Esophagus squamous epithelium (tissue), 4 donors: Measurements from ENCODE around the gene PTDSS2.

ENCODE experiments used
- CTCF ChIP-seq, 6 experiments: fragments of 450-650 bp in 4 of 6; fragments of 200-600 bp in 2 of 6; sonication (generic) in 2 of 6; IDR thresholded peaks; one replicate each; pipeline ENCODE4 v1.5.1; 2016 to 2019; ENCODE audit warnings: antibody characterized with exemption in 6 of 6, mild to moderate bottlenecking in 4 of 6, moderate library complexity in 4 of 6
- POLR2A ChIP-seq, 4 donors: fragments of 450-650 bp; IDR thresholded peaks; one replicate each; pipeline ENCODE4 v1.6.1; 2017; ENCODE audit warnings: antibody characterized with exemption in 4 of 4, mild to moderate bottlenecking in 4 of 4, moderate library complexity in 3 of 4

GRCh38 chr11:534396-535209 is 84.5 kb downstream of the PTDSS2 start:
- TF ChIP-seq CTCF (IDR thresholded peaks at IDR 0.05) (no peak), POLR2A (IDR thresholded peaks at IDR 0.05) (peak in 1 of 4 donors; percentile 41)
